Chondrocyte (in vitro differentiated cells): ENCODE measurements around the gene HDAC4. TPM values are rescaled to one million over a fixed set of nuclear protein-coding genes. Genes with fewer than 3 reads are reported as not detected.

Source experiments
- DNase-seq: peaks from one replicate; pipeline ENCODE4 v3.0.0; 2021; ENCODE audit warnings: mixed read lengths, low spot score
- H3K27ac Mint-ChIP-seq: one replicate; pipeline ENCODE4 v1.8.0; 2021; ENCODE audit warnings: mild to moderate bottlenecking, moderate library complexity, mixed read lengths; ENCODE audit not compliant: unreplicated experiment
- H3K27me3 Mint-ChIP-seq: 2 replicates; pipeline ENCODE4 v1.8.0; 2021; ENCODE audit warnings: low read depth, mixed read lengths
- H3K36me3 Mint-ChIP-seq: 2 replicates; pipeline ENCODE4 v1.8.0; 2021; ENCODE audit warnings: low read depth, mixed read lengths
- H3K4me1 Mint-ChIP-seq: 2 replicates; pipeline ENCODE4 v1.8.0; 2021; ENCODE audit warnings: low read depth, mild to moderate bottlenecking, mixed read lengths
- H3K4me3 Mint-ChIP-seq: one replicate; pipeline ENCODE4 v1.8.0; 2021; ENCODE audit warnings: mild to moderate bottlenecking, moderate library complexity, mixed read lengths; ENCODE audit not compliant: unreplicated experiment
- H3K9me3 Mint-ChIP-seq: 2 replicates; pipeline ENCODE4 v1.8.0; 2021; ENCODE audit warnings: low read depth, mixed read lengths
- total RNA-seq: library from RNA; stranded (reverse); gene quantifications from 3 replicates; pipeline ENCODE4 v1.2.1, GENCODE V29; 2021
- TF ChIP-seq, protein P1 (sequence below): fragments of 200-600 bp; sonication (generic); IDR thresholded peaks from 2 replicates; pipeline ENCODE4 v1.5.0; 2021; ENCODE audit warnings: antibody characterized with exemption, mild to moderate bottlenecking, moderate library complexity

Gene HDAC4
- total RNA-seq, 1 donor from 2014 or later = 22.3 TPM

DNA sequence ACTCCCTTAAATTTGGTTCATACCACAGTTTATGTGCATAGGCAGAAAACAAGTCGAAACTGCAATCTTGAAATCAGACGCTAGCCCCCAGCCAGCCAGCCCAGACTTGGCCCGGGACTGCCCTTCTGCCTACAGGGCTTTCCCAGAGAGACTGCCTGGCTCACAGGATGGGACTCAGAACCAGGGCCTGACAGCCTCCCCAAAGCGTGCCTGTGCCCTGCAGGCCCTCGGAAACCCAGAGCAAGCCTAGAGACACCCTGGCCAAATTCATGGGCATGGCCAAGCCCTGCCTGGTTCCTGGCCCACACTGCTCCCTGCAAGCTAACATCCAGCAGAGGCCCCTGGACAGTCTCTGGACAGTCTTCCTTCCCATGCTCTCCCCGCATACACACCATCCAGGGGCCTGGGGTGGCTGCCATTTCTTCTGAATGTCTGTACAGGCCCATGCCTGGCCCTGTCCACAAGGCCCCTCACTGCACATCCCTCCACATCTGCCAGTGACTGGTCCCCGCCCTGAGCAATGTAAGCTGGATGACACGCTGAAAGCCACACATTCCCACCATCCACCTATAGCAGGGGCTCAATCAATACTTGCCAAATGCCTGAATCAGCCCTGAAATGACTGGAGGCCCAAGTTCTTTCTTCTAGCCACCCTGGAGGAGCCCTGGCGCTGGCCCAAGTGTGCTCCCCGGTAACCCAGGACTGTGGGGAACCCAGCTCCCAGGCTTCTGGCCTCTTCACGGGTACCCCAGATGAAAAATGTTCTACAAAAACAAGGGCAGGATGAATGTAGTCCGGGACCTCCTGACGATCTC lies 73.1 kb downstream of the HDAC4 start:
- DNase-seq = no peak
- peak overlapping the region; percentile 82 for H3K27ac Mint-ChIP-seq
- H3K36me3 Mint-ChIP-seq = peaks cover 1% of the 10 kb centered on the region
- H3K9me3 Mint-ChIP-seq = no peaks in the 10 kb centered on the region
- no peaks in the 10 kb centered on the region for H3K27me3 Mint-ChIP-seq
- no peak overlapping the region for H3K4me3 Mint-ChIP-seq
- peaks cover 35% of the 10 kb centered on the region for H3K4me1 Mint-ChIP-seq
- TF ChIP-seq, protein P1, sequence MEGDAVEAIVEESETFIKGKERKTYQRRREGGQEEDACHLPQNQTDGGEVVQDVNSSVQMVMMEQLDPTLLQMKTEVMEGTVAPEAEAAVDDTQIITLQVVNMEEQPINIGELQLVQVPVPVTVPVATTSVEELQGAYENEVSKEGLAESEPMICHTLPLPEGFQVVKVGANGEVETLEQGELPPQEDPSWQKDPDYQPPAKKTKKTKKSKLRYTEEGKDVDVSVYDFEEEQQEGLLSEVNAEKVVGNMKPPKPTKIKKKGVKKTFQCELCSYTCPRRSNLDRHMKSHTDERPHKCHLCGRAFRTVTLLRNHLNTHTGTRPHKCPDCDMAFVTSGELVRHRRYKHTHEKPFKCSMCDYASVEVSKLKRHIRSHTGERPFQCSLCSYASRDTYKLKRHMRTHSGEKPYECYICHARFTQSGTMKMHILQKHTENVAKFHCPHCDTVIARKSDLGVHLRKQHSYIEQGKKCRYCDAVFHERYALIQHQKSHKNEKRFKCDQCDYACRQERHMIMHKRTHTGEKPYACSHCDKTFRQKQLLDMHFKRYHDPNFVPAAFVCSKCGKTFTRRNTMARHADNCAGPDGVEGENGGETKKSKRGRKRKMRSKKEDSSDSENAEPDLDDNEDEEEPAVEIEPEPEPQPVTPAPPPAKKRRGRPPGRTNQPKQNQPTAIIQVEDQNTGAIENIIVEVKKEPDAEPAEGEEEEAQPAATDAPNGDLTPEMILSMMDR = no peak

DNA sequence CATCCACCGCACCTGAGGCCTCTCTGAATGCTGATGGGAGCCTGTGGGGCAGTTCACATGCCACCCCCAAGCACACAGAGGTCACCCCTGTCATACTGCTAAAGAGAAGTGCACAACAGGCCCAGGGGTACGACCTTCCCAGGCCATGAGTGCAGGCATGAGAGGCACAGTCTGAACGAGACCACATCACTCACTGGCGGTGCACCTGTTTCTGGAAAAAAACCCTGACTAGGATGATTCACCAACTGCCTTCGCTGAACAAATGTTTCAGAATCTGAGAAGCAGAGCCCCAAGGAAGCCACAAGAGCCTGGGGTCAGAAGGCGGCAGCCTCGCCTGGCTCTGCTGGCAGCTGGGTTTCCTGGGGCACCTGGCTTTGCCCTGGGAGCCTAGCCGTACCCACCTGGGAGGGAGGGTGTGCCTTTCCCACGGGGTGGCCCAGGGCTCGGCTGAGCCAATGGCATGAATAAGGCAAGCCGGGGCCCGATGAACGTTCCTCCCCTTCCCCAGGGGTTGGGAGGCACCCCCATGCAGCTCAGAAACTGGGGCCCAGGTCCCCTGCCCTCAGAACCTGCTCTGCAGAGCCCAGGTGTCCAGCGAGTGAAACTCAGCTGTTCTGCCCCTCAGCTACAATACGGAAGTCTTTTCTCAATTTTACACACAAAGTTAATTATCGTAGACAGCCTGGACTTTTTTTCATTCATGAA lies 73.8 kb downstream of the HDAC4 start:
- TF ChIP-seq, protein P1 = no peak
- no peak for DNase-seq
- no peak overlapping the region for H3K4me3 Mint-ChIP-seq
- peaks cover 33% of the 10 kb centered on the region for H3K4me1 Mint-ChIP-seq
- no peaks in the 10 kb centered on the region for H3K9me3 Mint-ChIP-seq
- H3K27ac Mint-ChIP-seq = no peak overlapping the region
- H3K36me3 Mint-ChIP-seq = peaks cover 1% of the 10 kb centered on the region
- no peaks in the 10 kb centered on the region for H3K27me3 Mint-ChIP-seq

DNA sequence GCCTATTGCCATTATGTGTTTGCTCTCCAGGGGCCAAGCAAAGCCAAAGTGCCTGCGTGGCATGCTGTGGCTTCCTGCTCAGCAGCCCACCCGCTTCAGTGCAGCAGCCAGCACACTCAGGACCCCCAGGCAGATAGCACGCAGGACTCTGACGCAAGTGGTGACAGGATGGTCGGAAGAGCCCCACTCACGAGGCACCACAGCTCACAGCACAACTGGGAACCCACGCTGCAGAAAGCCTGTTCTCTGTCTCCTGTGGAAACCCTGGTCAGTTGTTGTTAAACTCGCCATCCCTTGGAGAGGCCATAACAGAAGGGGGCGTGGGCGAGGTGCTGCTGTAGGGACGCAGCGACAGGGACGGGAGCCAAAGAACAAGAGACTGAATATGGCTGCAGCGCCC lies 76.4 kb downstream of the HDAC4 start:
- peaks cover 1% of the 10 kb centered on the region for H3K36me3 Mint-ChIP-seq
- no peaks in the 10 kb centered on the region for H3K27me3 Mint-ChIP-seq
- TF ChIP-seq, protein P1 = no peak
- H3K27ac Mint-ChIP-seq = no peak overlapping the region
- H3K4me1 Mint-ChIP-seq = peaks cover 28% of the 10 kb centered on the region
- H3K9me3 Mint-ChIP-seq = no peaks in the 10 kb centered on the region
- H3K4me3 Mint-ChIP-seq = no peak overlapping the region
- DNase-seq = no peak

DNA sequence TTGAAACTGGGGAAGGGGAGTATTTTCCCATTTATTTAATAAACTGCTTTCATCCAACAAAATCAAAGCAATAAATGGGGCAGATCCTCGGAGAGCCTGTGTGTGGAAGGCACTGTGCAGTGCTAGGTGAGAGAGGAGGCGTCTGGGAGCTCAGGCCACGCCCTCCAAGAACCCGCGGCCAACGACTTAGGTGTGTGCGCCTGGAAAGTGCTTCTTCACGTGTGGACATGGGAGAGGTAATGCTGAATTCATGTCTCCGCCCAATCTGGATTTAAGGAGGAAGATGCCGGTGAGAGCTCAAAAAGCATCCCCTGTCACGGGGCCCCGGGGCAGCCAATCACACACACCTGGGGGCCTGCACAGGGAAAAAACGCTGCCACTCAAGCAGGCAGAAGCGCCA lies 77.4 kb downstream of the HDAC4 start:
- peaks cover 28% of the 10 kb centered on the region for H3K4me1 Mint-ChIP-seq
- no peak overlapping the region for H3K27ac Mint-ChIP-seq
- no peak overlapping the region for H3K4me3 Mint-ChIP-seq
- no peak for DNase-seq
- no peaks in the 10 kb centered on the region for H3K9me3 Mint-ChIP-seq
- no peaks in the 10 kb centered on the region for H3K27me3 Mint-ChIP-seq
- H3K36me3 Mint-ChIP-seq = peaks cover 1% of the 10 kb centered on the region
- TF ChIP-seq, protein P1 = no peak

DNA sequence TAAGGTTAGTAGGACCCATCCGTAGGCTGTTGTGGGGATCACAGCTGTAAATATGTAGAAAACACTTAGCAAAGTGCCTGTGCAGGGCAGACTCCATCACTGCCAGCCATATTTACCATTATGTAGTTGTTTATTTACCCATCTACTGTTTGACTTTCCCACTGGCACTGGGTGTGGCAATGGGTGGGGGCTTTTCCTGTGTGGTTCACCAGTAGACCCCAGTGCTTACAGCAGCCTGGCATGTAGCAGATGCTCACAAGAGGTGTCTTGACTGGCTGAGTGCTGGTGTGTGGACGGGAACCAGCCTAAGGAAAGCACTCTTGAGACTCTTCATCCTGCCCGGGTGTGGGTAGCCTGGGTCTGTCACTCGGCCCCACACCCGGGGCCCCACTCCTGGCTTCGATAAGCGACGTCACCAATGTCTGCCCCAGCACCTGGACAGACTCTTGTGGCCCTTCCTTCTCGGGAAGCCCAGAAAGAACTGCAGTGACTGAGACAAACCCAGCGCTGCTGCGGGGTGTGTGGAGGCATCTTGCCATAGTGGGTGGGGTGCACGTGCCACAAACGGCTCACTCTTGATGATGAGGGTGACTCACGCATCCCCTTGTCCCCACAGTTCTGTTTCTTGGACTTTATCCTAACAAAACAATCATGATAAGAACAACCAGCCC lies 78.3 kb downstream of the HDAC4 start:
- TF ChIP-seq, protein P1 = no peak
- H3K27ac Mint-ChIP-seq = no peak overlapping the region
- H3K27me3 Mint-ChIP-seq = no peaks in the 10 kb centered on the region
- no peak for DNase-seq
- H3K36me3 Mint-ChIP-seq = peaks cover 1% of the 10 kb centered on the region
- H3K4me3 Mint-ChIP-seq = no peak overlapping the region
- H3K9me3 Mint-ChIP-seq = no peaks in the 10 kb centered on the region
- H3K4me1 Mint-ChIP-seq = peaks cover 22% of the 10 kb centered on the region
